CD4-positive, alpha-beta T cell treated with Interleukin-15 for 4 hours (primary cell): ENCODE results near the gene COL4A4.
"Not testable (repeated sequence)": the region's sequence is repeated elsewhere in the genome, so short reads cannot be mapped to it uniquely, and the experiment has no call there.

Experiments used
- DNase-seq: peaks from one replicate; pipeline ENCODE4 v3.0.0-alpha.2; 2020; ENCODE audit warnings: low spot score

COL4A4 gene

DNA sequence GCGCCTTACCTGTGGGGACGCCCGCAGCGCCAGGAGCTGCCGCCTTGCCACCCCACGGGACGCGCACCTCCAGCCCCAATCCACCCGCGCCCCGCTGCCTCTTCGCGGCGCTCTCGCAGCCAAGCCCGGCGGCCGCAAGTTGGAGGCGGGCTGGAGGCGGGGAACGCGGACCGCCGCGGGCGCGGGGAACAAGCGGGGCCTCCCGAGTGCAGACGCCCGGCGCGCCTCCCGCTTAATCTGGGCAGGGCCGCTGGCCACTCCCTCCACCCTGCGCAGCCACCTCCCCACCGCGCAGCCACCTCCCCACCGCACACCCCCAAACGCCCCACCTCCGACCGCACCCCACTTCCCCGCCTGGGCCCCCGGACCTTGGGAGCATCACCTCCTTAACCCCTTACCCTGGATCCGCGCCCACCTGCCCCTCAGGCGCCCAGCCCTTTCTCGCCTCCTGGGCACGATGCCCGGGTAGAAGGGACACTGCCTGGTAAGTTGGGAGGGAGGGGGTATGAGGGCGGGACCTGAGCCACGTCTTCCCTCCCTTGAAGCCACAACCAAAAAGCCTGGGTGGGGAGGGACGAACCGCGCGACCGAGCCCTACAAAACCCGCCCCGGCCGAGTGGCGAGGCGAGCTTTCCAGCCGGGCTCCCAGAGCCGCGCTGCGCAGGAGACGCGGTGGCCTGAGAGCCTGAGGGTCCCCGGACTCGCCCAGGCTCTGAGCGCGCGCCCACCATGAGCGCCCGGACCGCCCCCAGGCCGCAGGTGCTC is at the start of gene COL4A4, which contains the start of gene COL4A3:
TSS of gene COL4A4 (minus strand) at position 208 of the 765 bp plus-strand sequence. CDS start 16,722 bp downstream, outside the sequence.
TSS of gene COL4A3 (plus strand) at position 627 of the 765 bp plus-strand sequence. CDS start at position 730, 103 bp downstream.
- DNase-seq = no peak

DNA sequence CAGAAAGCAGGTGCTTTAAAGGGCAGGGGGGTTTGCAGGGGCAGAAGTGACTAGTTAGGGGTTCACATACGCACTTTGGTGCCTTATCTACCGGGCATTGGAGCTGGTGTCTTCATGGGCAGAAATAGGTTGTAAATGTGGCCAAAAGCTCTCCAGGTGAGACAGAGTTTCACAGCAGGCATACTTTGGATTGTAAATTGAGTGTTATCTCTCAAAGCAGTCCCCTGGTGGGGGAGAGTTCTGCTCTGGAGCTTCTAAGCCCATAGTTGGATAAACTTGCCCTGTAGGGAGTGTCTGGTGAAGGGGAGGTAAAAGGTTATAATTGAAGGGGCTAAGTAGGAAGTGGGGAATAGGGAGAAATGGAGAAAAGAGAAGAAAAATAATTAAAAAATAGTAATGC is 43.6 kb upstream of the COL4A4 start:
- DNase-seq = no peak

DNA sequence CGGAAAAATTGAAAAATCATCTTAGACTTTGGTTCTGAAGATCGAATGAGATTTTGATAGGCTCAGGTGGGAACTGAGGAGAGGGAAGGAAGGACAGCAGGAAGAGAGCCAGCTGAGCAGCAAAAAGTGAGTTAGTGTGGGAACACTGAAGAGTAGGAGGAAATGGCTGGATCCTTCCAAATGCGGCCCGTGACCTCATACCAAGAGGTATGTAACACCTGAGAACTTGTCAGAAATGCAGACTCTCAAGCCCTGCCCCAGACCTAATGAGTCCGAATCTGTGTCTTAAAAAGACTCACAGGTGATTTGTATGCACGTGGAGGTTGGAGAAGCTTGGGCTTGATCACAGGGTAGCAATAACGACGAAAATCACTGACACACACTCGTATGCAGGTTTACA is 42.4 kb upstream of the COL4A4 start:
- DNase-seq = no peak

DNA sequence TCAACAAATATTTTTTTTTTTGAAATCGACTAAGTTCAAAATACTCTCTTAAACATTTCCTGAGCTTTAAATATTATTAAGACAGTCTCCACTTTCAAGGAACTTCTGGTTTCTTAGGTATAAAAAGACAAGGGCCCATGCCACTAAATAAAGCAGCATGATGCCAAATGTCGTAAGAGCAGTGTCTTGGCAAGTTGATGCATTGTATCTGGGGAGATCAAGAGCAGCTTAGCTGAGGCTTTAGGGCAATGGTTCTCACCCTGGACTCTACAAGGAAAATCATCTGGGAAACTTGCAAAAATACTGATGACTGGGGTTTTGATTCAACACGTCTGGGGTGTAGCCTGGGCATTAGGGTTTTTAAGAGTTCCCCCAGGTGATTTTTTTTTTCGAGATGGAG is 41.7 kb upstream of the COL4A4 start:
- DNase-seq = no peak

DNA sequence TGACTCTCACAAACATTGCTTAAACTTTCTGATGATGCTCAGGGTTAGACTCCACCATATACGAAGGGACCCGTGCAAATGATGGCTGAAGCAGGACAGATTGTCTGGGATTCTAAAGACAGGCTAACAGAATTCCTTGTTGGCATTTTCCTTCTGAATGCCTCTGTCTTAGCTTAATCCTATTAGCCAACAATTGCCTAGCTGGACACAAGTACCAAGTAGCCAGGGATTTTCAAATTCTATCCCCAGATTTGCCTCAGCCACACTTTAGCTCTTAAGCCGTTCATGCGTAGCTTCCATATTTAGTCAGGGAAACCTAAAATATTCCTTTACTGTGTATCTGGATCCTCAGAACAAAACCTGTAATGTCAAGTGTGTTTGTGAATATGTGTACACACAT is 40.4 kb upstream of the COL4A4 start:
- no peak for DNase-seq

DNA sequence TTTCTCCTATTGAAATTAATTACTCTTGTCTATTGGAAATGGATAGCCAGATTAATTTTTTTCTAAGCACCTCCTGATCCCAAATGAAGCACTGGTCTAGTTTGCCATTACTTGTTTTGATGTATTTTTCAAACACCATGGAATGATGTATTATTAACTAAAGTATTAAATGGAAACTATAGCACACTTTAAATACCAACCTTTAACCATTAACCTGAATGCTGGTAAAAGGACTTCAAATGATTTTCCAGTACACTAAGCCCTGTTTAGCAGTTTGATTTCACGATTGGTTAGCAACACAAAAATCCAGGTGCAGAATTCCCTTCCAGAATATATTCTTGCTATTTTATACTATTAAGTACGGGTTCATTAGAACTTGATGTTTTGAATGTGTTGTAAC is 37.8 kb upstream of the COL4A4 start:
- no peak for DNase-seq

DNA sequence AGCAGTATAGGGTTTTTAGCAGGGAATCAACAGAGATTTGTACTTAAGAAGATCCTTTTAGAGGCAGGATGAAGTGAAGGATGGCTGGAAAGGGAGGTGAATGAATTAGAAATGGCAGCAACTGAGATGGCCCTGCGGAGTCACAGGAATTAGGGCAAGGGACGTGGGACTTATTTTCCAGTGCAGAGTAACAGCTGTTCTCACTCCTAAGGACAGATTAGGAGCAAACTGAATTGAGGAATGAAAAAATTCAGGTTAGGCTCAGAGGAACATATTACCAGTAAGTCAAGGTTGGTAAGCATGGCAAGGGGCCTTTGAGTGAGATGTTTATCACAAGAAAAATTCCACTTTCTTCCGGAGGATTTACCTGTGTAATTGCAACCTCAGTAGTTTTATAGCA is 34.9 kb upstream of the COL4A4 start:
- DNase-seq = no peak

DNA sequence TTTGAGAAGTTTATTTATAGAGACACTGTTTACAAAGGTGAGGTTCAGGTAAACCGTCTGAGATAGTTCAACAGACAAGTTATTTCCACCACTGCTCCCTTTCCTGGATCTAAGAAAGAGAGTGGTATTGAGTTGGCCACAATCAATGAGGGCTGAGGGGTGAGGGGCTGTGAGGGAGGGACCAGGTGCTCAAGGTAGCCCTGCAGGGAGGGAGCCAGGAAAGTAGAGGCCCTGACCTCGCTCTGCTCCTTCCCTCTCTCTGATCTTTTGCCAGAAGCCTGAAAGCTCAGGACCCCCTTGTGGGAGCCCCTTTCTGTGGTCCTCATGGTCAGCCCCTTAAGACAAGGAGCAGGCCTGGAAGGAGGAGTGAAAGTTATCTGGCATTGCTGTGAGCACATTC is 30.2 kb upstream of the COL4A4 start:
- no peak for DNase-seq

DNA sequence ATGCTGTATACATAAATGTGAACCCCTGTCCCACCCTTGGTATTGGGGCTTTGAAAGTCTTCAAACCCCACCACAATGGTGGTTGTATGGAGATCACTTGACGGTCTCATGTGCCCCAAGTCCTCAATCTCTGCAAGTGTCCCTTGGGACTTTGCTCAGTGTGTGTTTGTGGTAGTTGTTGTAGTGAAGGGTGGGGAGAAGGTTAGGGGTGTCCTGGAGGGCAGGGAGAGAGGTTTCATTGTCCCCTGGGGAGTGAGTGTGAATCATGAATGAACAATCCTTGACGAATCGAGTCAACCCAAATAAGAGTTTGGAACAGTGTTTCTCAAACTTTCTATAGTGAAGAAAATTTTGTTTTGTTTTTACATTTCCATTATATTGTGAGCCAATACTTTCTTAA is 28.5 kb upstream of the COL4A4 start:
- DNase-seq = no peak

DNA sequence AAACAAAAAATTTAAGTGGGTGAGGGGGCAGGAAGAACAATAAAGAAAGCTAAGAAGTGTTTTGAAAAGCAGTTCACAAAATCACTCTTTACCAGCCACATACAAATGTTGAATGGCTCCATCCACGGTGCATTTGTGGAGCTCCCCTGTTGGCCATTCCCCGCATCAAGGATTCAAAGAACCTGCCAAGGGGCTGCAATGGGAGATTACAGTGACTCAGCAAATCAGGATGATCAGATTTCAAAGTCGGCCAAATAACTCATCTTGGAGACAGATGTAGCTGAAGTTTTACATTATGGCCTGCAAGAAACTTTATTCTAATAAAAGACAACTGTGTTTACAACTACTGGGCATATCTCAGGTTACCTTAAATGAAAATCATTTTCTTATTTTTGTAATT is 27.4 kb upstream of the COL4A4 start:
- no peak for DNase-seq

DNA sequence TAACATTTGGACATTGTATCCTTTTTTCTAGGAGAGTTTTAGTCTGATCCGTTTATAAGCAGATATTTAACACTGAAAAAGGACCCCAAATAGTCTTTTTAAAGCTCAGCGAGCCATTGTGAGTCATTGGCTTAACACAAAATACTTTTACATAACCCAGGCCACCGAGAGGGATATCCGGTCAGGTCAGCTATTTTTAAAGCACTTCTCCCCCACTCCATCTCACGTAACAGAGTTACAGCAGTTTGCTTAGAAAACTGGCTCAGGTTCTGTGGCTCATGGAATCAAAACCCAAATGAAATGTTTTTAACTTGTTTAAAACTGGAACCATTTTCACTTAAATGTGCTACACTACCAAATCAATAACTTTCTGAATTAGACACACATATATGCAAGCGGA is 24.3 kb upstream of the COL4A4 start:
- no peak for DNase-seq

DNA sequence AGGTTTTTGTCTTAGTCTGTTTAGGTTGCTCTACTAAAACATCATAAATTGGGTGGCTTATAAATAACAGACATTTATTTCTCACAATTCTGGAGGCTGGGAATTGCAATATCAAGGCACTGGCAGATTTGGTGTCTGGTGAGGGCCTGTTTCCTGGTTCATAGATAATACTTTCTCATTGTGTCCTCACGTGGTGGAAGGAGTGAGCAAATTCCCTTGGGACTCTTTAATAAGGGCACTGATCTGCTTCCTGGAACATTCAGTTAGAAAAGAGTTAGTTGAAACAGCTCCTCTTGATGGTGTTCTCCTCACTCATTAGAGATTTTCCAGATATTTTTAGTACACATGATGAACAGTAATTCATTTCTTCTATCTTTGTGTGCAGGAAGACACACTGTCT is 22.7 kb upstream of the COL4A4 start:
- DNase-seq = no peak

DNA sequence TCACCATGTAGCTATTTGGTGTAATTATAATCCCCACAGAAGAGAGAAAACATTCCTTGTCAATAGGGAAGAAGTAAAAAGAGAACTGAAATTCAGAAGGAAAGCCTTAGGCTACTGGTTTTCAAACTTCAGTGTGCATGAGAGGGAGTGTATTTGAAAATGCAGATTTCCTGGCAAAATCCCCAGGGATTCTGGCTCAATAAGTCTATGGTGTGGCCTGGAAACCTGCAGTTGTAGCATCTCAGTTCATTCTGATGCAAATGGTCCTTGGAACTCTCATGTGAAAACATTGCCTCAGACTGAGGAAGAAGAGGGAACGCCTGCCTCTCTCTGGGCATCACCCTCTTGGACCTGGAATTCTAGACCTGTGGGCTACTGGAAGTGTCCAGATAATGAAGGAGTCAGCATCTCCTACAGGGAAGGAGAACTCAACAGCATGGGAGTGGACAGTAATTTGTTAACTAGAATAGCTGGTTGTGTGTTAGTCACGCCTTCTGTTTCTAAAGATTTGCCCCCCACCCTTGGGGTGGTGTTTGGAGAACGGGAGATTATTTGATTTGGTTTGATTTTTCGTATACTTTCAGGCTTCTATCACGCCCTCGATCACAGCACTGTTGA is 21.7 kb upstream of the COL4A4 start:
- DNase-seq = no peak

DNA sequence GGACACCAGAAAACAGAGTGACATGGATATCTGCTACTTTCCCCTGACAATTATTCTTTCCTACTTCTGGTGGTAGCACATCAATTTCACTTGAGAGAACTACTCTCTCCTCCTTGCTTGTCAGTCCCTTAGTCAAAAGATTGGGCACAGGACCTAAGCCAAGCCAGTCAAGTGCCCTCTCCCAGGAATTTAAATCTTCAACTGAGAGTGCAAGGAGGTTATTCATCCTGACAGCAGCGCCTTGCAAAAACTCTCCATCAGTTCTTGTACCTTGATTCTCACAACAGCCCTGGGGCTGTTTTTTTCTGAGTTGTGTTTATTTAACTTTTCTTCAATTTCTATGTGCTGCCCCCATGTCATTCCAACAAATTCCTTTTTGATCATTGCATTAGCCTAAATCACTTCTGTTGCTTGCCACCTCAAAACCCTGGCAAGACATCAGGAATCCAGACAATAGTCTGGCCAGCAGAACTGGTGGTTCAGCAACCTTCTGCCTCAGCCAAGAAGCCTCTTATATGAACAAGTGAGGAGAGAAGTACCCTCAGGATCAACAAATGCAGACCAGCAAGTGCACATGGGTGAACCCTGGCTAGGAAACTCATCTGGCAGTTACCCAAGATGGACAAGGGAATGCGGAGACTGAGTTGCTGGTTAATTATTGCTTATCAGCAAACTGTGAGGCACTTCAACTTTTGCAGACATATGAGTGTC is 19.8 kb upstream of the COL4A4 start:
- DNase-seq = no peak

DNA sequence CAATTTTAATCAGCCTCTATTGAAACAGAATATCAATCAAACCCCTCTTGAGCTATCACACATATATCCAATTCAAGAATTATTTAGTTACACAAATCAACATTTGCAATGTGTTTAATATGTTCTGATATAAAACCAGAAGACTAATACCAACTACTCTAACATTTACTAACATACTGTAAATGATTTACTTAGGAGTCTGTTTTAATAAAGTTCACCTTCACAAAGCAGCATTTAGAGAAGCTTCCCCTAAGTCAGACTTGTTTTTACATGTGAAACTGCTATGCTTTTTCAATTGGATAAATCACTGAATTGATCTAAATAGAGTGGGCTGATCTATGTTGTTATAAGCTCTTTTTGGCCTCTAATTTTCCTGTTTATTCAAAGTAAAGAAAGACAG is 18.8 kb upstream of the COL4A4 start:
- DNase-seq = no peak

DNA sequence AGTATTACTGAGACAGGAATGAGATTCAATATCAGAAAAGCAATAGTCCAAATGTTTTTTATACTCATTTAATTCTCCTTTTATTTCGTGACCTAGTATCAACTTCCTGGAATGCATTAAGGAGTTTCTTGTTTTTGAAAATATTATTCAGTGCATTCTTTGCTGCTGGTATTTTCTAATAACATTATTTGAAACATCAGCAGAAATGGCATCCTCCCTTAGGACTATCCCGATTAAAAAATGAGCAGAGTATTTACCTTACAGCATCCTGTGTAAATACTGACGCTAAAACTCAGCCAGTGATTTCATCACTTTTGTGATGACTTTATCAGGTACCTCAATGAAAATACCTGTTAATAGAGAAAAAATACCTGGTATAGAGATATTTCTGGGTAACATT is 16.8 kb upstream of the COL4A4 start:
- no peak for DNase-seq

DNA sequence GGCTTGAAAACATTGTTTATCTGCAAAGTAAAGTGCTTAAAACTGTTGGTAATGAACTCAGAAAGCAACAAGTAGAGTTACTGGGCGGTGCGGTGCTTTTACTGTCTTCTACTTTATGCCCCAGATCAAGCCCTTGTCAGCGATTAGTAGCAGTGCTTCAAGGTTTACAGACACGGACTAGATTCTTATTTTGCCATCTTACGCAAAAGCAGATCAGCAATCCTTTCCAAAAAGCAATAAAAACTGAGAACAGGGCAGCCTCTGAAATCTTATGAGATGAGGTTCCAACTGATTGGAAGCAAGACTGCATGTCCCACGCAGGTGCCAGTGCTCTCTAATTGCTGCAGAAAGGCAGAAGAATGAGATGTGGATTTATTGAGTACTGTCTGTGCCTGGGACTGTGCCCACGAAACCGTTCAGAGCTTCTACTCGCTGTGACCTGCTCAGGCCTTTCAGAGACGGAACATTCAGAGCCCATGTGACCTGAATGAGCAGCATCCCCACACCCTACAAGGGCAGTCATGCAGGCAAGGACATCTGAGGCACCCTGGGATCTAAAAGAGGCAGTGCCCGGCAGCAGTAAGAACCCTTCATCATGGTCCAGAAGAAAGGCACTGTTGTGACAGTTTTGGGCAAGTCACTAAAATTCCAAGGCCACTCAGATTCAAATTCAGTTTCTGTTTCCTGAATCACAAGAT is 16.1 kb upstream of the COL4A4 start:
- DNase-seq = no peak

DNA sequence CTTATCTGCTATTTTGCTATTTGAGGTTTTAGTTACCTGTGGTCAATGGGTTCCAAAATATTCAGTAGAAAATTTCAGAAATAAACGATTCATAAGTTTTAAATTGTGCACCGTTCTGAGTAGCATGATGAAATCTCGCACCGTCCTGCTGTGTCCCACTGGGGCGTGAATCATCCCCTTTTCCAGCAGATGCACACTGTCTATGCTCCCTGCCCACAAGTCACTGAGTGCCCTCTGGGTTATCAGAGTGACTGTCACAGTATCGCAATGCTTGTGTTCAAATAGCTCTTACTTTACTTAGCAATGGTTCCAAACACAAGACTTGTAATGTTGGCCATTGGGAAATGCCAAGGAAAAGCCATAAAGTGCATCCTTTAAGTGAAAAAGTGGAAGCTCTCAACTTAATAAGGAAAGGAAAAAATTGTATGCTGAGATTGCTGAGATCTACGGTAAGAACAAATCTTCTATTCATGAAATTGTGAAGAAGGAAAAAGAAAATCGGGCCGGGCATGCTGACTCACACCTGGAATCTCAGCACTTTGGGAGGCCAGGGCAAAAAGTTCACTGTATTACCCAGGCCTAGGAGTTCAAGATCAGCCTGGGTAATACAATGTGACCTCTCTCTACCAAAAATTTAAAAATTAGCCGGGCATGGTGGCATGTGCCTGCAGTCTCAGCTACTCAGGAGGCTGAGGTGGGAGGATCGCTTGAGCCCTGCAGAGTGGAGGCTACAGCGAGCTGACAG is 13.8 kb upstream of the COL4A4 start:
- DNase-seq = no peak

DNA sequence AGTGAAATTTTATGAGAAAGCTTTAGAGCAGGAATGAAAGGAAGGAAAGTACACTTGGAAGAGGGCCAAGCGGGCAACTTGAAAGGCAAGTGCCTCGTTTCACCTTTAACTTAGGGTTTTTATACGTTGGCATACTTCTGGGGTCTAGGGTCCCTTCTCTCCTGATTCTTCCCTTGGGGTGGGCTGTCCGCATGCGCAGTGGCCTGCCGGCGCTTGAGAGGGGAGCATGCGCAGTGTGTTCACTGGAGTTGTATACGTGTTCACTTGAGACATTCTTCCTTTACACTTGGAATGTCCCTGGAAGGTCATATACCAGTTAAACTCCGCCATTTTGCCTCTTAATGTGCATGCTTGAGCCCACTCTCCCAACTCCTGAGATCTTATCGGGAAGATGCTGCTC is 7.8 kb upstream of the COL4A4 start:
- DNase-seq = not testable (repeated sequence)

DNA sequence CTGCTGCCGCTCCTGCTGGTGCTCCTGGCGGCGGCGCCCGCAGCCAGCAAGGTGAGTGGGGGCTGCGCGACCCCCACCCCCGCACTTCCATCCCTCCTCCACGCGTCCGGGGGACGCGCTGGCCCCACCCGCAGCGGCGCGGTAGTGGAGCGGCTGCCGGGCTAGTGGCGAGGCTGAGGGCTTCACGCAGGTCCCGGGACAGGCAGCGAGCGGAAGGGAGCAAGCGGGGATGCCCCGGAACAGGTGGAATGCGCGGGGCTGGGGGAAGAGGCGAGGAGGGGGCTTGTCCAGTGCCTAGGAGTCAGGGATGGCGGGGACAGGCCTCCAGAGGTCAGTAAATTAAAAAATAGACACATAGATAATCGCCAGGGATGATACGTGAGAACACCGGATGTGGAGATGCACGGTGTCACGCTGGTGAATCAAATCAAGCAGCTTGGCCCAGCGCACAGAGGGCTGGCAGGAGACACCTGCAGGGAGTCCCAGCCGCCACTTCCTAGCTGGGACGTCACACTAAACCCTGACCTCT is 822 bp upstream of the COL4A4 start:
- DNase-seq = no peak

DNA sequence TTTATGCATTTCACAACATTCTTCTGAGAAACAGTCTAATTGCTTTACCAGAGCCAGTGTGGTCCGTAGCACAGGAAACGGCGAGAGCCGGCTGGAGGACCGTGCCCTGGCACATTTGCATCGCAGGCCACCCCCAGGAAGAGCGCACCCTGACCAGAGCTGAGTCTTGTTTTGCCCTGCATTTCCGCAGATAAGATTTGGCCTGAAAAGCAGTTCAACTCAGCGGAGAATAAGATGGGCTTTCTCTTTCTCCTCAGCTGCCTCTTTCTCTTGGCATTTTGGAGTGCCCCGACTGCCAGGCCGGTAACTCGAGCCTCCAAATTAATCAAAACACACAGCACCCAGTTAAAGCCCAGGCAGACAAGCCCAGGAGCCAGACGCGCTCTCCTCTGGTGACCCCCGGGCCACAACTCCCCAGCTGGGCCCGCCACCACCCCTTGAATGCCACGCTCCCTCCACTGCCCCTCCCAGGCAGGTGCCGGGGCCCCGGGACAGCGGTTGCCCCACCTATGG is 464 bp downstream of the COL4A4 start:
- no peak for DNase-seq
